Mesenchymal stem cell (in vitro differentiated cells and primary cell): Measurements from ENCODE around the gene SPP2.

Source experiments
- DNase-seq: peaks from one replicate; pipeline ENCODE4 v3.0.0-alpha.2; 2013
- H2AFZ ChIP-seq: one replicate; pipeline ENCODE4 v1.6.1; 2013; ENCODE audit warnings: low read depth, mild to moderate bottlenecking, control low read depth, inconsistent platforms, low read length, moderate library complexity
- H2AK5ac ChIP-seq: 2 replicates; pipeline ENCODE4 v1.6.1; 2013; ENCODE audit warnings: low read length, moderate library complexity, mild to moderate bottlenecking, inconsistent platforms; ENCODE audit not compliant: severe bottlenecking
- H2BK120ac ChIP-seq: one replicate; pipeline ENCODE4 v1.6.1; 2013; ENCODE audit warnings: low read depth, mild to moderate bottlenecking, inconsistent platforms, low read length, moderate library complexity
- H2BK12ac ChIP-seq, 2 experiments: one replicate each; pipeline ENCODE4 v1.6.1; 2013; ENCODE audit warnings: inconsistent platforms in 2 of 2, low read length in 2 of 2, mild to moderate bottlenecking in 2 of 2, moderate library complexity in 2 of 2, control low read depth in 1 of 2
- H2BK15ac ChIP-seq: one replicate; pipeline ENCODE4 v1.6.1; 2013; ENCODE audit warnings: mild to moderate bottlenecking, low read depth, inconsistent platforms; ENCODE audit not compliant: poor library complexity, severe bottlenecking
- H2BK5ac ChIP-seq: 2 replicates; pipeline ENCODE4 v1.6.1; 2013; ENCODE audit warnings: low read depth, mild to moderate bottlenecking, low read length, control low read depth, inconsistent platforms; ENCODE audit not compliant: poor library complexity, severe bottlenecking
- H3K14ac ChIP-seq, 2 experiments: one replicate each; pipeline ENCODE4 v1.6.1; 2013; ENCODE audit warnings: inconsistent platforms in 2 of 2, low read length in 2 of 2, control low read depth in 1 of 2, mild to moderate bottlenecking in 1 of 2, moderate library complexity in 1 of 2
- H3K18ac ChIP-seq, 2 experiments: one replicate each; pipeline ENCODE4 v1.6.1; 2013; ENCODE audit warnings: inconsistent platforms in 2 of 2, low read length in 2 of 2, control low read depth in 1 of 2, low read depth in 1 of 2, mild to moderate bottlenecking in 1 of 2
- H3K23ac ChIP-seq, 2 experiments: one replicate each; pipeline ENCODE4 v1.6.1; 2013; ENCODE audit warnings: inconsistent platforms in 2 of 2, low read length in 2 of 2, mild to moderate bottlenecking in 2 of 2, moderate library complexity in 2 of 2, control low read depth in 1 of 2
- H3K27ac ChIP-seq: 2 replicates; pipeline ENCODE4 v1.5.1; 2013; ENCODE audit warnings: mild to moderate bottlenecking, moderate library complexity, low read length, control low read depth, inconsistent platforms; ENCODE audit not compliant: poor library complexity, severe bottlenecking
- H3K27me3 ChIP-seq, 2 experiments: 2 replicates each; pipeline versions ENCODE4 v1.6.1 to v1.7.0; 2013; ENCODE audit warnings: low read length in 2 of 2, mild to moderate bottlenecking in 2 of 2, moderate library complexity in 2 of 2, control low read depth in 1 of 2, inconsistent platforms in 1 of 2; ENCODE audit not compliant: control insufficient read depth in 1 of 2, insufficient read depth in 1 of 2
- H3K36me3 ChIP-seq, 2 experiments: 2 replicates each; pipeline versions ENCODE4 v1.6.1 to v1.7.0; 2013; ENCODE audit warnings: low read length in 2 of 2, control low read depth in 1 of 2, inconsistent platforms in 1 of 2, low read depth in 1 of 2, mild to moderate bottlenecking in 1 of 2; ENCODE audit not compliant: insufficient read depth in 2 of 2, control insufficient read depth in 1 of 2
- H3K4ac ChIP-seq, 2 experiments: one replicate each; pipeline ENCODE4 v1.6.1; 2013; ENCODE audit warnings: inconsistent platforms in 2 of 2, low read length in 2 of 2, mild to moderate bottlenecking in 2 of 2, moderate library complexity in 2 of 2, control low read depth in 1 of 2, low read depth in 1 of 2
- H3K4me1 ChIP-seq: 2 replicates; pipeline ENCODE4 v1.6.1; 2013; ENCODE audit warnings: low read depth, low read length, control low read depth; ENCODE audit not compliant: control insufficient read depth, insufficient read depth
- H3K4me2 ChIP-seq: 2 replicates; pipeline ENCODE4 v1.6.1; 2013; ENCODE audit warnings: low read length, mild to moderate bottlenecking, inconsistent platforms; ENCODE audit not compliant: poor library complexity, severe bottlenecking
- H3K4me3 ChIP-seq, 2 experiments: 2 replicates each; pipeline versions ENCODE4 v1.5.1 to v1.7.0; 2013; ENCODE audit warnings: low read length in 2 of 2, mild to moderate bottlenecking in 2 of 2, control low read depth in 1 of 2, low read depth in 1 of 2; ENCODE audit not compliant: insufficient read depth in 1 of 2
- H3K79me1 ChIP-seq: replicated peaks from 2 replicates; pipeline ENCODE4 v1.6.1; 2013; ENCODE audit warnings: mild to moderate bottlenecking, control low read depth, low read length, inconsistent platforms; ENCODE audit not compliant: poor library complexity, severe bottlenecking
- H3K9ac ChIP-seq: 2 replicates; pipeline ENCODE4 v1.7.0; 2013; ENCODE audit warnings: mild to moderate bottlenecking, low read length, moderate library complexity
- H3K9me3 ChIP-seq: 2 replicates; pipeline ENCODE4 v1.7.0; 2013; ENCODE audit warnings: mild to moderate bottlenecking, low read length; ENCODE audit not compliant: control insufficient read depth
- H4K8ac ChIP-seq: one replicate; pipeline ENCODE4 v1.6.1; 2013; ENCODE audit warnings: inconsistent platforms, mild to moderate bottlenecking, low read length, moderate library complexity
- H4K91ac ChIP-seq: one replicate; pipeline ENCODE4 v1.6.1; 2013; ENCODE audit warnings: mild to moderate bottlenecking, low read length, inconsistent platforms
- WGBS: methylation state at CpG from one replicate; pipeline ENCODE4 v1.1.7; 2013; ENCODE audit warnings: mixed read lengths; 5-methylcytosine and 5-hydroxymethylcytosine counted together

The SPP2 gene

GRCh38 chr2:234071664-234072063 lies 21.2 kb downstream of the SPP2 start:
- Histone ChIP-seq H2AFZ (no peak overlapping the region), H4K8ac (no peak overlapping the region), H3K36me3 (no peaks in the 10 kb centered on the region), H3K9ac (no peak overlapping the region), H2BK5ac (no peak overlapping the region), H3K79me1 (no peaks in the 10 kb centered on the region), H3K23ac (no peak overlapping the region), H3K14ac (no peak overlapping the region), H2BK15ac (no peak overlapping the region), H3K4ac (no peak overlapping the region), H3K18ac (no peak overlapping the region), H3K9me3 (peaks cover 5% of the 10 kb centered on the region), H3K4me2 (no peak overlapping the region), H2BK12ac (no peak overlapping the region), H3K27me3 (no peaks in the 10 kb centered on the region), H2BK120ac (no peak overlapping the region), H4K91ac (no peak overlapping the region), H3K27ac (no peak overlapping the region), H3K4me3 (no peak overlapping the region), H2AK5ac (no peak overlapping the region), H3K4me1 (no peaks in the 10 kb centered on the region)
- no peak for DNase-seq
- 63% methylated on average over 2 of the region's 3 CpGs for WGBS

GRCh38 chr2:234072454-234072853 lies 22.0 kb downstream of the SPP2 start:
- Histone ChIP-seq H3K18ac (no peak overlapping the region), H2BK120ac (no peak overlapping the region), H3K4me2 (no peak overlapping the region), H3K4me3 (no peak overlapping the region), H4K91ac (no peak overlapping the region), H3K27ac (no peak overlapping the region), H2BK5ac (no peak overlapping the region), H2BK15ac (no peak overlapping the region), H2AK5ac (no peak overlapping the region), H3K4ac (no peak overlapping the region), H4K8ac (no peak overlapping the region), H3K9me3 (peaks cover 5% of the 10 kb centered on the region), H3K14ac (no peak overlapping the region), H2BK12ac (no peak overlapping the region), H3K27me3 (no peaks in the 10 kb centered on the region), H3K4me1 (no peaks in the 10 kb centered on the region), H3K23ac (no peak overlapping the region), H3K9ac (no peak overlapping the region), H3K79me1 (no peaks in the 10 kb centered on the region), H2AFZ (no peak overlapping the region), H3K36me3 (no peaks in the 10 kb centered on the region)
- 97% methylated on average over 3 of the region's 4 CpGs for WGBS
- DNase-seq, result no peak

GRCh38 chr2:234074751-234075517 lies 24.4 kb downstream of the SPP2 start:
- Histone ChIP-seq H3K79me1 (no peaks in the 10 kb centered on the region), H3K18ac (no peak overlapping the region), H3K4me3 (no peak overlapping the region), H3K9ac (no peak overlapping the region), H2BK15ac (no peak overlapping the region), H2BK5ac (no peak overlapping the region), H3K9me3 (no peaks in the 10 kb centered on the region), H2BK120ac (no peak overlapping the region), H3K4me1 (no peaks in the 10 kb centered on the region), H3K4me2 (no peak overlapping the region), H2BK12ac (no peak overlapping the region), H3K4ac (no peak overlapping the region), H3K14ac (no peak overlapping the region), H2AFZ (no peak overlapping the region), H3K36me3 (no peaks in the 10 kb centered on the region), H2AK5ac (no peak overlapping the region), H4K91ac (no peak overlapping the region), H3K27me3 (no peaks in the 10 kb centered on the region), H3K23ac (no peak overlapping the region), H4K8ac (no peak overlapping the region), H3K27ac (no peak overlapping the region)
- DNase-seq, result no peak
- 72% methylated on average over 13 of the region's 13 CpGs for WGBS

GRCh38 chr2:234075518-234075915 lies 25.0 kb downstream of the SPP2 start:
- Histone ChIP-seq H3K4me1 (no peaks in the 10 kb centered on the region), H2AFZ (no peak overlapping the region), H3K9me3 (no peaks in the 10 kb centered on the region), H3K23ac (no peak overlapping the region), H2AK5ac (no peak overlapping the region), H4K8ac (no peak overlapping the region), H3K4ac (no peak overlapping the region), H3K4me2 (no peak overlapping the region), H2BK120ac (no peak overlapping the region), H3K14ac (no peak overlapping the region), H3K9ac (no peak overlapping the region), H3K36me3 (no peaks in the 10 kb centered on the region), H3K27ac (no peak overlapping the region), H3K4me3 (no peak overlapping the region), H2BK5ac (no peak overlapping the region), H2BK15ac (no peak overlapping the region), H3K27me3 (no peaks in the 10 kb centered on the region), H4K91ac (no peak overlapping the region), H3K79me1 (no peaks in the 10 kb centered on the region), H2BK12ac (no peak overlapping the region), H3K18ac (no peak overlapping the region)
- no peak for DNase-seq
- WGBS, result 95% methylated on average over 4 of the region's 4 CpGs
